Epithelial cell of umbilical artery (primary cell): ENCODE results near the gene CPEB3. TPM values are rescaled to one million over a fixed set of nuclear protein-coding genes. Genes with fewer than 3 reads are reported as not detected.

ENCODE experiments used
- total RNA-seq: library from RNA; depleted of rRNA; stranded (reverse); fragments of >200 nt; gene quantifications from 2 replicates; pipeline ENCODE4 v1.2.3, GENCODE V29; 2014

The CPEB3 gene
- 0.32 and 1.1 TPM in 2 replicates for total RNA-seq

GRCh38 chr10:92290837-92291615, at the start of gene CPEB3, which contains the start of gene MARCHF5:
CPEB3 (minus strand) TSS chr10:92291078; CDS start chr10:92240350, 50,728 bp downstream.
MARCHF5 (plus strand) TSS chr10:92291167; CDS start chr10:92291495, 328 bp downstream.

Other genes starting within 250 kb of the CPEB3 start
- gene MARCHF5, start 89 bp upstream of the CPEB3 start, total RNA-seq, result 16.6 and 22.5 TPM in 2 replicates